A673 (cell line): ENCODE measurements around the gene MVB12A.

Experiments
- CTCF ChIP-seq: fragments of 300-800, 200-600 bp; sonication (generic); conservative IDR thresholded peaks from 2 replicates; pipeline ENCODE4 v1.5.1; 2017; ENCODE audit warnings: low read depth, mild to moderate bottlenecking, antibody characterized with exemption, low read length, moderate library complexity, mixed read lengths
- EZH2 ChIP-seq: fragments of 200-600 bp; sonication (generic); IDR thresholded peaks from 2 replicates; pipeline ENCODE4 v1.6.1; 2017; ENCODE audit warnings: borderline replicate concordance, low read depth, mild to moderate bottlenecking, mixed read lengths, antibody characterized with exemption, low read length; ENCODE audit not compliant: poor library complexity, severe bottlenecking

GRCh38 chr19:17456127-17456526, 36.3 kb downstream of the MVB12A start:
- TF ChIP-seq EZH2: no peak
- no peak for TF ChIP-seq CTCF
